Dendritic cell treated with granulocyte-macrophage colony-stimulating factor and Interleukin-4, amounts not matched to agents 40 ng/mL and 50 ng/mL, for 4 days (primary cell): ENCODE results near the gene NCOA7.

Experiments
- H3K27ac Mint-ChIP-seq: one replicate; pipeline ENCODE4 v1.8.0; 2022; ENCODE audit warnings: mild to moderate bottlenecking, mixed read lengths
- H3K27me3 Mint-ChIP-seq: one replicate; pipeline ENCODE4 v1.8.0; 2022; ENCODE audit warnings: mild to moderate bottlenecking, mixed read lengths
- H3K36me3 Mint-ChIP-seq: one replicate; pipeline ENCODE4 v1.8.0; 2022; ENCODE audit warnings: low read depth, mixed read lengths
- H3K4me1 Mint-ChIP-seq: one replicate; pipeline ENCODE4 v1.8.0; 2022; ENCODE audit warnings: low read depth, mixed read lengths
- H3K4me3 Mint-ChIP-seq: one replicate; pipeline ENCODE4 v1.8.0; 2022; ENCODE audit warnings: mild to moderate bottlenecking, moderate library complexity, mixed read lengths
- H3K9me3 Mint-ChIP-seq: one replicate; pipeline ENCODE4 v1.8.0; 2022; ENCODE audit warnings: mixed read lengths
- intact Hi-C: fragments of 100-400 bp; cut with micrococcal nuclease; formaldehyde crosslinking; loops from one replicate; pipeline ENCODE4 v1.15.0; 2022

The NCOA7 gene

DNA sequence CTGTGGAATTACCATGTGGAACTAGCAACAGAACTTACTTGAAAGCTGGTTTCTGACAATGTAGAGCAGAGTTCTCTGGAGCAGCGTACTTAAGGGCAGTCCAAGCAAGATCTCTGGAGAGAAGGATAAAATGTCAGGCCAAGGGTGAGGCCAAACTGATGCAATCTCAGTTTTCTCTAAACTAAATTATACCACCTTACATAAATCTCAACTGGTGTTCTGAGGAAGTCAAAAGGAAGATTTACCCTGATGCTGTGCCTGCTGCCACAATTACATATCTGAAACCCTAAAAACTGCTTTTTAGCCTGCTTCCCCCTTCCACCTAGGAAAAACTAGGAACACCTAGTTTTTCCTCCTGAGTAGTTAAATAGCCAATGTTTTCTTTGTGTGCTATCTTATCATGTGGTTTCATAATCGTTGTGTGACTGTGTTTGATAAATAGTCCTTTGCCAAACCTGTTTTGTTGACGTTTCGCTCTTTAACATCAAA, 28.1 kb downstream of the NCOA7 start:
- Mint-ChIP-seq H3K27me3 (no peaks in the 10 kb centered on the region), H3K9me3 (no peaks in the 10 kb centered on the region), H3K4me1 (peaks cover 66% of the 10 kb centered on the region), H3K36me3 (peaks cover 10% of the 10 kb centered on the region), H3K27ac (peak overlapping the region; percentile 12), H3K4me3 (no peak overlapping the region)
- intact Hi-C loops: no loop called here

DNA sequence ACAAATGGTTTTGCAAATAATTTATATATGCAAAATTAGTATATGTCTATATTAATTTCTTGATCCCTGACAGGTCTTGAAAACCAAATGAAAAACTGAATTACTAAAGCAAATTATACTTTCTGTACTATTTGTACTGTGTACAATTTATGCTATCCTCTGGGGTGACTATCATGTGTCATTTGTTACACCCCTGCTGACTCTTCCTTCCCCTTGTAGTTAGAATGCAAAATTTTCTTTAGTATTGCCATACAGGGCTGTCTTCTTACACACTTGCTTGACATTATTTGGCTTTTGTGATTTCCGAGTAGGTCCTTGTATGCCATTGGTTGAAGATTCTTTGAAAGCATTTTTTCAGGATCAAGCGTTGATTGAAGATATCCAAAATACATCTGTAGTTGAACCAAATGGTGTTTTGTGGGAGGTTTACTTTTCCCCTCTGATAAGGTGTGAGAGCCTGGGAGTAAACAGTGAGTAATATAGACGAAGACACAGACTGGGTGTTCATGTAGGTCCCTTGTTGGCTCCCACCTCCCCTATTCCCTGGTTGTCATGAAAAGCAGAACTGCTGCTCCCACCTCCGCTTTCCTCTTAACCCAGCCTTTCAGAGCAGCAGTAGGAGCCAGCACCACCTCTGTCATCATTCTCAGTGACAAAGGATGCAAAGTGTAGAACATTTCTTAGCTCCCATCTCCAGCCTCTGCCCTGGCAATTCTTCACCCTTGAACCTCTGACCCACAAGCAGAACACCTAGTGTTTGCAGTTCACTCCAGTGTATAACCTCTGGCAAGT, 29.0 kb downstream of the NCOA7 start:
- Mint-ChIP-seq H3K9me3 (no peaks in the 10 kb centered on the region), H3K36me3 (peaks cover 12% of the 10 kb centered on the region), H3K27ac (no peak overlapping the region), H3K27me3 (no peaks in the 10 kb centered on the region), H3K4me1 (peaks cover 58% of the 10 kb centered on the region), H3K4me3 (no peak overlapping the region)
- intact Hi-C loops: no loop called here

DNA sequence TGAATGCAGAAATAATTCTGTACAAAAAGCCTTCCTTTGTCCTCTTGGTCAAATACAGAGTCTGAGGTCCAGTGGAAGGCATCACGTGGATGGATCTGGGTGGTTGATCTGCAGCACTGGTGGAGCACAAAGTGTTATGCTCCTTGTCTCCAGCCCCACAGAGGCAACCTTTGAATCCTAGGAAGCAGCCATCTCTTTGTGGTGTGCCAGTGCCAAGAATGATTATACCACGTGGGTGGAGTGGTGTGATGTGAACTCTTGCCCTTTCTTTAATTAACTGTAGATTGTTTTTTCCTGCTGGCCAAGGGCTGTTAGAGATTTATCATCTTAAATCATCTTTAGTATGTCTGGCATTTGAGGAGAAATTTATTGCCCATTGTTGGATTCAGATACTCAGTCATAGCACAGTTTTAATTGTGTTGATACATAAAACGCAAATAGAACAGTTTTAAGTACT, 31.1 kb downstream of the NCOA7 start:
- Mint-ChIP-seq H3K27me3 (no peaks in the 10 kb centered on the region), H3K36me3 (peaks cover 19% of the 10 kb centered on the region), H3K9me3 (no peaks in the 10 kb centered on the region), H3K27ac (no peak overlapping the region), H3K4me3 (no peak overlapping the region), H3K4me1 (peaks cover 44% of the 10 kb centered on the region)
- intact Hi-C loops: no loop called here

DNA sequence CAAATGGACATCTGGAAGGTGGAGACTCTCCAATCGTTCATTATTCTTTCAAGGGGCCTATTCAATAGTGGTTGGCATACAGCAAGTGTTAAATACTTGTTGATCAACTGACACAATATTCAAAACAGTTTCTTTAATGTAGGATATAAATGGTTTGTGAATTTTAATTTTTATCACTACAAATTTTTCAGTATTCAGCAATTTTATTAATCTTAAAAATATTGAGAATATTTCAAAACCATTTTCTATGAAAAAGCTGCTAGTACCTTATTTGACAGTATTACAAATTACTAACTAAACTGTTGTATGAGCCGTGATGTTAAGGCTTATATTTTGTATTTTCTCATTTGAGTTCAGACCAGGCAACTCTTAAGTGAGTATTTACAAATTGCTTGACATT, 32.4 kb downstream of the NCOA7 start:
- peaks cover 19% of the 10 kb centered on the region for H3K36me3 Mint-ChIP-seq
- no peak overlapping the region for H3K4me3 Mint-ChIP-seq
- no peak overlapping the region for H3K27ac Mint-ChIP-seq
- H3K27me3 Mint-ChIP-seq: no peaks in the 10 kb centered on the region
- peaks cover 45% of the 10 kb centered on the region for H3K4me1 Mint-ChIP-seq
- intact Hi-C loops: no loop called here
- H3K9me3 Mint-ChIP-seq: no peaks in the 10 kb centered on the region

DNA sequence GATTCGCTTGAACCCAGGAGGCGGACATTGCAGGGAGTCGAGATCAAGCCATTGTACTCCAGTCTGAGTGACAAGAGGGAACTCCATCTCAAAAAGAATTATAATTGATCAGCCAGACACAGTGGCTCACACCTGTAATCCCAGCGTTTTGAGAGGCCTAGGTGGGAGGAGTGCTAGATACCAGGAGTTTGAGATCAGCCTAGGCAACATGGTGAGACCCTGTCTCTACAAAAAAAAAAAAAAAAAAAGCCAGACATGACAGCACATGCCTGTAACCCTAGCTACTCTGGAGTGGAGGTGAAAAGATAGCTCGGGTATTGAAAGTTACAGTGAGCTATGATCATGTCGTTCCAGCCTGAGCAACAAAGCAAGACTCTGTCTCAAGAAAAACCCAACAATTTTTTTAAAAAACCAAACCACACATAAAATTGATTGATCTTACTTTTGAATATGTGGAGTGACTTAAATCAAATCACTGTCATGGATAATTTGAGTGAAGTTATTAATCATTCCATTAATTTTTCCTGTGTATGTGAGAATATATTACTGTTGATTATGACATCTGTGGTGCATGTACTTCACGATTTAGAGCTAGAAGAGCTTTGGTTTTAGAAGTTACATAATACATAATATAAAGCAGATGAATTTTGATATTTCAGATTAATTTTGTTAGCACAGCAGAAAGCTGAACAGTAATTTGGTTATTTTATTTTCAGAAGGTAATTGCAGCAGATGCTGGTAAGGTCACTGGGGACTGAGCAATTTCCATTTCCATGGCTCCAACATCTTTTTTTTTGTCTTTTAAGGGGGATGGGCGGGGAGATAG, 34.4 kb downstream of the NCOA7 start:
- Mint-ChIP-seq H3K4me3 (no peak overlapping the region), H3K36me3 (peaks cover 16% of the 10 kb centered on the region), H3K4me1 (peaks cover 32% of the 10 kb centered on the region), H3K9me3 (no peaks in the 10 kb centered on the region), H3K27me3 (no peaks in the 10 kb centered on the region), H3K27ac (no peak overlapping the region)
- intact Hi-C loops: no loop called here

DNA sequence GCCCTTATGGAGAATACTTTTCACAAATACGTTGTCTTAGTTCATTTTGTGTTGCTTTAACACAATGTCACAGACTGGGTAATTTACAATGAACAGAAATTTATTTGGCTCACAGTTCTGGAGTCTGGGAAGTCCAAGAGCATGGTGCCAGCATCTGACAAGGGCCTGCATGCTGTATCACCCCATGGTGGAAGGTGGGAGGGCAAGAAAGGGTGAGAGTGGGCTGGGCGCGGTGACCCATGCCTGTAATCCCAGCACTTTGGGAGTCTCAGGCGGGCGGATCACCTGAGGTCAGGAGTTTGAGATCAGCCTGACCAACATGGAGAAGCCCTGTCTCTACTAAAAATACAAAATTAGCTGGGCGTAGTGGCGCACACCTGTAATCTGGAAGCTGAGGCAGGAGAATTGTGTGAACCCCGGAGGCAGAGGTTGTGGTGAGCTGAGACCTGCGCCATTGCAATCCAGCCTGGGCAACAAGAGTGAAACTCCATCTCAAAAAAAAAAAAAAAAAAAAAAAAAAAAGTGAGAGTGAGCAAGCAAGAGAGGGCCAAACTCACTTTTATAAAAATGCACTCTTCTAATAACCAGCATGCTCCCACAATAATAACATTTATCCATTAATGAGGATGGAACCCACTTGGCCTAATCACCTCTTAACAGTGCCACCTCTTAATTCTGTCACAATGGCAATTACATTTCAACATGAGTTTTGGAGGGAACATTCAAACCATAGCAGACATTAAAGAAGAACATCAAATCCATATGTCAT, 36.1 kb downstream of the NCOA7 start:
- Mint-ChIP-seq H3K36me3 (peaks cover 9% of the 10 kb centered on the region), H3K9me3 (no peaks in the 10 kb centered on the region), H3K27ac (no peak overlapping the region), H3K4me1 (peaks cover 33% of the 10 kb centered on the region), H3K4me3 (no peak overlapping the region), H3K27me3 (no peaks in the 10 kb centered on the region)
- intact Hi-C loops: no loop called here

DNA sequence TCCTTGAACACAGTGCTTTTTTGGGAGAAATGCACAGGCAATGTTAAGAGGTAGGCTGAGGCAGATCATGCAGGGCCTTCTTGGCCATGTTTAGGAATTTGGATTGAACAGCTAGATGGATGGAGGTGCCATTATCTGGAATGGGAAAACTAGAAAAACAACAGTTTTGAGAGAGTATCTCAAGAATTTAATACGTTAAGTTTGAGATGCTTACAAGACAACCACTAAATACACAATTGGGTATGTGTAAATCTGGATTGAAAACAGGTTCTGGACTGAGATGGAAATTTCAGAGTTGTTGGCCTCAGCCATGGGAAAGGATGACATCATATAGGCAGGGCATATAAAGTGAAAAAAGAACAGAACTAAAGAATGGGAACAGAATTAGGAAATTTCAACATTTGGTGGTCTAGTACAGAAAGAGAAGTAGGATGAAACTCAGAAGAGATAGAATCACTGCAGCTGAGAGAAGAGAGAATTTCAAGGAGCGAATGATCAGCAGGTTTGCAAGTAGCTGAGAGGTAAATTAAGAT, 37.1 kb downstream of the NCOA7 start:
- no peaks in the 10 kb centered on the region for H3K27me3 Mint-ChIP-seq
- H3K9me3 Mint-ChIP-seq: no peaks in the 10 kb centered on the region
- no peak overlapping the region for H3K4me3 Mint-ChIP-seq
- H3K4me1 Mint-ChIP-seq: peaks cover 35% of the 10 kb centered on the region
- intact Hi-C loops: no loop called here
- peaks cover 9% of the 10 kb centered on the region for H3K36me3 Mint-ChIP-seq
- peak overlapping the region; percentile 0 for H3K27ac Mint-ChIP-seq

DNA sequence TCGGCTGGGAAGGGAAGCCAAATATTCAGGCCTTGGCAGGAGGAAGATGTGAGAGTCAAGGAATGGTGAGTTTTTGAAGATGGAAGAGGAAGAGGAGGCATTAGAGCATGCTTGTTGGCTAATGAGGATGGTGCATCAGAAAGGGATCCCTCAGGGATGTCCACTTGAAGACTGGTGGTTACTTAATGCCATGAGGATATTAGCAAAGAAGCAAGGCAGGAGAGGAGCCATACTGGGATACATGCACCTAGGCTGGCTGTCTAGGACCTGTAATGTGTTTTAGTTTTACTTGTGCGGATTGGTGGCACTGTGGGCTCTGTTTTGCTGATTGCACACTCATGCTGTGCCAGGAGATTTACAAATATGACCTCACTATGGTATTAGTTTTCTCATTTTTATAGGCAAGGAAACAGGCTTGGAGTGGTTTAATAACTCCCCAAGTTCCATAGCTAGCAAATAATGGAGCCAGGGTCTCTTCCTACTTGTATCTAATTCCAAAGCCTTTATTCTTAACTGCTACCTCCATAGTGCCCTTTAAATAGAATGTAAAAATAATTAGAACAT, 37.8 kb downstream of the NCOA7 start:
- Mint-ChIP-seq H3K27me3 (no peaks in the 10 kb centered on the region), H3K36me3 (peaks cover 9% of the 10 kb centered on the region), H3K4me1 (peaks cover 42% of the 10 kb centered on the region), H3K4me3 (no peak overlapping the region), H3K9me3 (no peaks in the 10 kb centered on the region), H3K27ac (peak overlapping the region; percentile 0)
- intact Hi-C loops: no loop called here

DNA sequence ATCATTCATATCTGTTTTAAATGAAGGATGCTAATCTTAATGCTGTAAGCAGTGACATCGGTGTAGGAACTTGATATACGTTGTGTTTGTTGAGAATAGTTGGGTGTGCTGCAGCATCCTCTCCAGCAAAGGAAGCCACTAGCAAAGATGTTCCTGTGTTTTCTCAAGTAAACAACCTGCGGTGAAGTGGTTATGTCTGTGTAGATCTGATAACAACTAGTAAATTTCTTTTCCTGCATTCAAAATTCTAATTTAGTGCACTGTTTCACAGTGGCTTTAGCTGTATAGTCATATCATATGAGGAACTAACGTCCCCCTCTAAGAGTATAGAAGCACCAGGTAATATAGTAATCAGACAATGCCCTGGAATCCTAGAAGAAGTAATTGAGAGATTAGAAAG, 38.7 kb downstream of the NCOA7 start:
- Mint-ChIP-seq H3K27me3 (no peaks in the 10 kb centered on the region), H3K27ac (no peak overlapping the region), H3K36me3 (peaks cover 9% of the 10 kb centered on the region), H3K9me3 (no peaks in the 10 kb centered on the region), H3K4me3 (no peak overlapping the region), H3K4me1 (peaks cover 46% of the 10 kb centered on the region)
- intact Hi-C loops: no loop called here

DNA sequence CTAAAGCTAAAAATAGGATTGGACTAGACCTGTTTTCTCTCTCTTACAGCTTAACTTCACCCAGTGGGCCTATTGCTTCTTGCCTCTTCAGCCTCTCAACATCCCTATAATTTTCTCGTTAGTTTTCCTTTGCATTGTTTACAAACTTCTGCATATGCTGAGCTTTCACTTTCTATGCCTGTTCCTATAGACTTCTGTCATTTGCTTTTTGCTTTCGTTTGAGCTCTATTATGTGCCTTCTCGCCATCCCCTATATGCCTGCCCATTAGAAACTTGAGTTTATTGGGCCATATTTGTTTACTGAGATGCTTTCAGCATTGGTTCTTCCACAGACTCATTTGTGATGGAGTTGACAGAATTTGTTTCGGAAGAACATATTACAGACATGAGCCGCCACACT, 40.9 kb downstream of the NCOA7 start:
- Mint-ChIP-seq H3K36me3 (peaks cover 2% of the 10 kb centered on the region), H3K27ac (peak overlapping the region; percentile 71), H3K4me3 (peak overlapping the region; percentile 2), H3K9me3 (no peaks in the 10 kb centered on the region), H3K4me1 (peaks cover 56% of the 10 kb centered on the region), H3K27me3 (no peaks in the 10 kb centered on the region)
- intact Hi-C loops: loop anchor here (5.0 kb wide), 1 partner anchor 39 kb away; the partner anchor contains the start of gene NCOA7

DNA sequence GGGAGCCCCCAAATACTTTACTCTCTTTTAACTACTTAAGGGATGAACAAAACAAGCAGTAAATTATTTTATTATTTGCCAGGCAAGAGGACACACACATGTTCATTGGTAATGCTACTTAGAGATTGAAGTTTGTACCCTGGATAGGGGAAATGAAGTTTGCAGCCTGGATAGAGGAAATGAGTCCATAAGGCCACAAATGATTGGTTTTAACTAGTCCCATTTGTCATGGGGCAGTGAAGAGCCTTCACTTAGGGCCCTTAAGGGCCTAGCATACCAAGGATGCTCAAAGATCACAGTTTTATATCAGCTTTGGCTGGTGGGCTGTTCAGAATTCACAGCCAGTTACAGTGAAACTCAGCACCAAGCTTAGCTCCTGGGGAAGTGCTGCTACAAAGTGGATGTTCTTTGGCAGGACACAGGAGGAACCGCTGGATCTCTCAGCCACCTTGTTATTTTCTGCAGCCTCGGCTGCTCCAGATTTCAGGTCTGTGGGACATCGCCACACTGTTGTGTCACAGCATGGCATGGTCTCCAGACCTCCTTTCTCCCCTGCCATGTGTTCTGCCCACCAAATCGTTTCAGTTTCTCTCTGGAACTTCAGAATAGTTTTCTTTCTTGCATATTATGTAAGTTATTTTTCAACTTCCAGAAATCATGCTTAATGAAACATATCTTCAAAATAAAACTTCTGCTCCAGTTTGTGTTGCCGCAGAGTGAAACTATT, 41.8 kb downstream of the NCOA7 start:
- Mint-ChIP-seq H3K9me3 (no peaks in the 10 kb centered on the region), H3K4me3 (no peak overlapping the region), H3K27me3 (no peaks in the 10 kb centered on the region), H3K4me1 (peaks cover 55% of the 10 kb centered on the region), H3K36me3 (no peaks in the 10 kb centered on the region), H3K27ac (peak overlapping the region; percentile 29)
- intact Hi-C loops: loop anchor here (5.0 kb wide), 1 partner anchor 40 kb away; the partner anchor contains the start of gene NCOA7

DNA sequence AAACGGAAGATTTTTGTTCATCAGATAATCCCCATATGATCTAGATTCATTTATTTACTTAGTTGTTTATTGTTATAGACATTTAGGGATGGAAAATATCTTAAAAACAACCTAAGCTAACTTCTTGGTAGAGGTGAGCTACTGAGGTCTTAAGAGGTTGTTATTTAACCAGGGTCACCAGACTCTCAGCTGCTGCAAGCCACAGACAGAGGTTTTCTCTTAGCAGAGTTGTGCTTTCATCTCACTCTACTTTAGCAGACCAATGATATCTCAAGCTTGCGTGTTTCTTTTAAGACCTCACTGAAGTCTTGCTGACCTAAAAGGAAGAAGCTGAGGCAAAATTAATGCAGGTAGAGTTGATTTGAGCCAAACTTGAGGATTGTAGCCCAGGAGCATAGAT, 43.6 kb downstream of the NCOA7 start:
- intact Hi-C loops: loop anchor here (5.0 kb wide), 1 partner anchor 42 kb away; the partner anchor contains the start of gene NCOA7
- Mint-ChIP-seq H3K27me3 (no peaks in the 10 kb centered on the region), H3K9me3 (no peaks in the 10 kb centered on the region), H3K36me3 (peaks cover 5% of the 10 kb centered on the region), H3K4me3 (no peak overlapping the region), H3K27ac (no peak overlapping the region), H3K4me1 (peaks cover 52% of the 10 kb centered on the region)
